Transverse colon (tissue), 4 donors: ENCODE results near the gene SARDH. TPM values are rescaled to one million over a fixed set of nuclear protein-coding genes. Genes with fewer than 3 reads are reported as not detected.

Experiments used
- DNase-seq: peaks from one replicate; pipeline ENCODE4 v3.0.0-alpha.2; 2019
- H3K27ac ChIP-seq, 4 donors: fragments of 200-600 bp; sonication (generic); 2 replicates each; pipeline ENCODE4 v1.5.1; 2016 to 2018; ENCODE audit warnings: inconsistent platforms in 4 of 4
- H3K27me3 ChIP-seq: fragments of 200-600 bp; sonication (generic); 2 replicates; pipeline ENCODE4 v1.5.1; 2017; ENCODE audit warnings: inconsistent platforms
- H3K36me3 ChIP-seq, 4 donors: fragments of 200-600 bp; sonication (generic); 2 replicates each; pipeline ENCODE4 v1.5.1; 2017 to 2019; ENCODE audit warnings: inconsistent platforms in 4 of 4
- H3K4me1 ChIP-seq, 4 donors: fragments of 200-600 bp; sonication (generic); 2 replicates each; pipeline ENCODE4 v1.5.1; 2017 to 2020; ENCODE audit warnings: inconsistent platforms in 4 of 4
- H3K4me3 ChIP-seq, 4 donors: fragments of 200-600 bp; sonication (generic); 1 replicate in 1 of 4; 2 replicates in 3 of 4; pipeline versions ENCODE4 v1.5.1 to v1.6.1; 2017 to 2019; ENCODE audit warnings: inconsistent platforms in 4 of 4
- H3K9me3 ChIP-seq, 2 donors: fragments of 200-600 bp; sonication (generic); 2 replicates each; pipeline ENCODE4 v1.5.1; 2017 to 2019; ENCODE audit warnings: inconsistent platforms in 2 of 2
- CTCF ChIP-seq, 5 experiments: fragments of 200-600 bp in 3 of 5; fragments of 450-650 bp in 2 of 5; sonication (generic) in 3 of 5; IDR thresholded peaks; 1 replicate in 2 of 5; 2 replicates in 3 of 5; pipeline ENCODE4 v1.5.1; 2016 to 2017; ENCODE audit warnings: antibody characterized with exemption in 5 of 5, inconsistent platforms in 3 of 5, mild to moderate bottlenecking in 2 of 5, moderate library complexity in 1 of 5
- EP300 ChIP-seq: sonication (generic); formaldehyde crosslinking; IDR thresholded peaks from one replicate; pipeline ENCODE4 v1.6.1; 2017; ENCODE audit warnings: antibody characterized with exemption, low read depth
- POLR2A ChIP-seq: fragments of 450-650 bp; IDR thresholded peaks from one replicate; pipeline ENCODE4 v1.6.1; 2016; ENCODE audit warnings: antibody characterized with exemption, mild to moderate bottlenecking, moderate library complexity
- POLR2AphosphoS5 ChIP-seq, 3 donors: sonication (generic); formaldehyde crosslinking; IDR thresholded peaks; one replicate each; pipeline ENCODE4 v1.6.1; 2016; ENCODE audit warnings: antibody characterized with exemption in 3 of 3
- WGBS, 2 donors: methylation state at CpG; one replicate each; pipeline ENCODE4 v1.1.5; 2018; ENCODE audit warnings: low coverage in 1 of 2; 5-methylcytosine and 5-hydroxymethylcytosine counted together
- in situ Hi-C, 4 donors: fragments of 200-750 bp; cut with MboI; loops; one replicate each; pipeline versions ENCODE4 v1.15.0 to v1.15.1; 2017; ENCODE audit warnings: low sequenced_read_pairs in 3 of 4, low pct_ligation_motif_present in 1 of 4, low pct_unique_long_range_greater_than_20kb in 1 of 4
- intact Hi-C: fragments of 100-400 bp; cut with DNase I; formaldehyde crosslinking; loops from one replicate; pipeline ENCODE4 v1.15.1; 2023; ENCODE audit warnings: low total_unique reads
- total RNA-seq, 4 donors: library from RNA; depleted of rRNA; stranded (reverse); fragments of >200 nt; gene quantifications; one replicate each; pipeline ENCODE4 v1.1.0, GENCODE V29; 2016

Gene SARDH
- total RNA-seq, 4 donors from 2014 or later = 0.68 to 1.1 (median 0.95) TPM; not detected in 1

- WGBS, 2 donors = 56% methylated on average over 8 of the region's 8 CpGs; no CpG with 5 or more reads in 1 of the 2 donors
- in situ Hi-C loops = no loop called here
- TF ChIP-seq POLR2AphosphoS5 (IDR thresholded peaks at IDR 0.05) = no peak
- no peak for TF ChIP-seq POLR2A
- TF ChIP-seq CTCF (IDR thresholded peaks at IDR 0.05) = no peak
- TF ChIP-seq EP300 = no peak
- intact Hi-C loops = no loop called here
- H3K4me3 ChIP-seq = no peak overlapping the region
- no peaks in the 10 kb centered on the region for H3K4me1 ChIP-seq
- no peak for DNase-seq
- H3K9me3 ChIP-seq = no peaks in the 10 kb centered on the region
- H3K27ac ChIP-seq = no peak overlapping the region
- no peaks in the 10 kb centered on the region for H3K36me3 ChIP-seq
- H3K27me3 ChIP-seq = peaks cover 15% of the 10 kb centered on the region
These were observed 104.5 kb downstream of the SARDH start for GRCh38 chr9:133633681-133634080.

- in situ Hi-C loops = no loop called here
- Histone ChIP-seq H3K27ac (no peak overlapping the region), H3K27me3 (peaks cover 15% of the 10 kb centered on the region), H3K36me3 (no peaks in the 10 kb centered on the region), H3K4me3 (no peak overlapping the region), H3K4me1 (no peaks in the 10 kb centered on the region), H3K9me3 (no peaks in the 10 kb centered on the region)
- 60 to 64% methylated on average over 2 to 23 of the region's 27 CpGs for WGBS, 2 donors
- TF ChIP-seq POLR2AphosphoS5 (IDR thresholded peaks at IDR 0.05) (no peak), CTCF (IDR thresholded peaks at IDR 0.05) (no peak), EP300 (no peak), POLR2A (no peak)
- intact Hi-C loops = no loop called here
- DNase-seq = no peak
These were observed 105.1 kb downstream of the SARDH start for GRCh38 chr9:133632806-133633680.

GRCh38 chr9:133631111-133631510, 107.0 kb downstream of the SARDH start:
- DNase-seq = no peak
- Histone ChIP-seq H3K27ac (no peak overlapping the region), H3K9me3 (no peaks in the 10 kb centered on the region), H3K4me3 (no peak overlapping the region), H3K27me3 (peaks cover 15% of the 10 kb centered on the region), H3K36me3 (no peaks in the 10 kb centered on the region), H3K4me1 (no peaks in the 10 kb centered on the region)
- in situ Hi-C loops (no loop called here), intact Hi-C loops (no loop called here)
- TF ChIP-seq CTCF (IDR thresholded peaks at IDR 0.05) (no peak), POLR2AphosphoS5 (IDR thresholded peaks at IDR 0.05) (no peak), EP300 (no peak), POLR2A (no peak)
- 93 to 98% methylated on average over 5 of the region's 12 CpGs for WGBS, 2 donors

- Histone ChIP-seq H3K36me3 (no peaks in the 10 kb centered on the region), H3K4me1 (no peaks in the 10 kb centered on the region), H3K27ac (no peak overlapping the region), H3K9me3 (no peaks in the 10 kb centered on the region), H3K27me3 (peaks cover 14% of the 10 kb centered on the region), H3K4me3 (no peak overlapping the region)
- WGBS, 2 donors = 75% methylated on average over 23 of the region's 23 CpGs; no CpG with 5 or more reads in 1 of the 2 donors
- TF ChIP-seq POLR2A = no peak
- TF ChIP-seq EP300 = no peak
- TF ChIP-seq CTCF (IDR thresholded peaks at IDR 0.05) = no peak
- TF ChIP-seq POLR2AphosphoS5 (IDR thresholded peaks at IDR 0.05) = no peak
- no peak for DNase-seq
- intact Hi-C loops (no loop called here), in situ Hi-C loops (no loop called here)
These were observed 108.7 kb downstream of the SARDH start for GRCh38 chr9:133629221-133630110.
